HG03457 (cell line): ENCODE results near the gene PVRIG.
"Not testable (repeated sequence)": the region's sequence is repeated elsewhere in the genome, so short reads cannot be mapped to it uniquely, and the experiment has no call there.

ENCODE experiments used
- ATAC-seq: cut with Tn5 transposase; IDR thresholded peaks from one replicate; pipeline ENCODE4 v1.9.1; 2021; ENCODE audit warnings: moderate number of reproducible peaks; ENCODE audit not compliant: unreplicated experiment

PVRIG gene

GRCh38 chr7:100219801-100220585 lies at the start of gene PVRIG:
TSS of gene PVRIG (plus strand) at chr7:100219949. CDS start at chr7:100219971, 22 bp downstream.
- ATAC-seq: not testable (repeated sequence)

GRCh38 chr7:100170101-100170897 lies 49.5 kb upstream of the PVRIG start:
- ATAC-seq: no peak

- no peak for ATAC-seq
Measured at GRCh38 chr7:100171087-100171681, 48.6 kb upstream of the PVRIG start.

GRCh38 chr7:100171840-100172239 lies 47.9 kb upstream of the PVRIG start:
- ATAC-seq: no peak

GRCh38 chr7:100173806-100174495 lies 45.8 kb upstream of the PVRIG start:
- ATAC-seq: no peak

- ATAC-seq: no peak
Measured at GRCh38 chr7:100174582-100174981, 45.2 kb upstream of the PVRIG start.

GRCh38 chr7:100175296-100175935 lies 44.3 kb upstream of the PVRIG start:
- no peak for ATAC-seq

- ATAC-seq: no peak
Measured at GRCh38 chr7:100176096-100177044, 43.4 kb upstream of the PVRIG start.

GRCh38 chr7:100177045-100178001 lies 42.4 kb upstream of the PVRIG start, which contains the start of the genes GPC2 and STAG3:
TSS of gene GPC2 (minus strand) at chr7:100177381. CDS start at chr7:100177199, 182 bp downstream.
TSS of gene STAG3 (plus strand) at chr7:100177918. CDS start at chr7:100180557, 2,639 bp downstream.
- peak; percentile 65 for ATAC-seq

- ATAC-seq: not testable (repeated sequence)
Measured at GRCh38 chr7:100180084-100180483, 39.7 kb upstream of the PVRIG start.

- not testable (repeated sequence) for ATAC-seq
Measured at GRCh38 chr7:100182616-100183015, 37.1 kb upstream of the PVRIG start.

GRCh38 chr7:100183090-100183489 lies 36.7 kb upstream of the PVRIG start:
- ATAC-seq: not testable (repeated sequence)

GRCh38 chr7:100185726-100186125 lies 34.0 kb upstream of the PVRIG start:
- ATAC-seq: no peak

- ATAC-seq: no peak
Measured at GRCh38 chr7:100189061-100189460, 30.7 kb upstream of the PVRIG start.

- ATAC-seq: no peak
Measured at GRCh38 chr7:100190048-100190711, 29.6 kb upstream of the PVRIG start.

GRCh38 chr7:100191775-100192174 lies 28.0 kb upstream of the PVRIG start:
- no peak for ATAC-seq

GRCh38 chr7:100192281-100192862 lies 27.4 kb upstream of the PVRIG start:
- ATAC-seq: not testable (repeated sequence)
